Astrocyte (in vitro differentiated cells and primary cell): ENCODE data around the gene ZNF239. TPM values are rescaled to one million over a fixed set of nuclear protein-coding genes. Genes with fewer than 3 reads are reported as not detected.

ENCODE experiments used
- DNase-seq: peaks from one replicate; pipeline ENCODE4 v3.0.0-alpha.2; 2010; ENCODE audit warnings: low read depth
- FAIRE-seq: peaks from 2 replicates; lab custom pipeline; 2011; peaks lifted over from hg19 to GRCh38; lab: Jason Lieb, UNC
- H2AFZ ChIP-seq: 2 replicates; pipeline ENCODE4 v1.6.0; 2012; ENCODE audit warnings: low read depth, low read length, inconsistent platforms
- H3K27ac ChIP-seq: 2 replicates; pipeline ENCODE4 v1.5.1; 2011; ENCODE audit warnings: low read depth, low read length, inconsistent platforms
- H3K27me3 ChIP-seq: 2 replicates; pipeline ENCODE4 v1.6.0; 2011; ENCODE audit warnings: low read length, inconsistent platforms; ENCODE audit not compliant: insufficient read depth
- H3K36me3 ChIP-seq: 2 replicates; pipeline ENCODE4 v1.5.1; 2011; ENCODE audit warnings: low read length, inconsistent platforms; ENCODE audit not compliant: insufficient read depth
- H3K4me1 ChIP-seq: 2 replicates; pipeline ENCODE4 v1.5.1; 2011; ENCODE audit warnings: low read length, inconsistent platforms; ENCODE audit not compliant: insufficient read depth
- H3K4me2 ChIP-seq: 2 replicates; pipeline ENCODE4 v1.6.0; 2012; ENCODE audit warnings: low read length, inconsistent platforms
- H3K4me3 ChIP-seq: 2 replicates; pipeline ENCODE4 v1.5.1; 2011; ENCODE audit warnings: low read depth, mild to moderate bottlenecking, low read length, inconsistent platforms; ENCODE audit not compliant: insufficient read depth
- H3K79me2 ChIP-seq: 2 replicates; pipeline ENCODE4 v1.6.0; 2012; ENCODE audit warnings: mild to moderate bottlenecking, low read length, inconsistent platforms; ENCODE audit not compliant: insufficient read depth
- H3K9ac ChIP-seq: 2 replicates; pipeline ENCODE4 v1.6.0; 2012; ENCODE audit warnings: mild to moderate bottlenecking, low read length, inconsistent platforms
- H3K9me3 ChIP-seq: 2 replicates; pipeline ENCODE4 v1.5.1; 2012; ENCODE audit warnings: low read depth, mild to moderate bottlenecking, low read length, inconsistent platforms; ENCODE audit not compliant: insufficient read depth
- H4K20me1 ChIP-seq: 2 replicates; pipeline ENCODE4 v1.6.0; 2012; ENCODE audit warnings: low read length, inconsistent platforms; ENCODE audit not compliant: insufficient read depth
- H3K27ac Mint-ChIP-seq: one replicate; pipeline ENCODE4 v1.8.0; 2021; ENCODE audit warnings: mild to moderate bottlenecking, mixed read lengths; ENCODE audit not compliant: unreplicated experiment
- H3K27me3 Mint-ChIP-seq: one replicate; pipeline ENCODE4 v1.8.0; 2021; ENCODE audit warnings: low read depth, mixed read lengths; ENCODE audit not compliant: unreplicated experiment
- H3K36me3 Mint-ChIP-seq: one replicate; pipeline ENCODE4 v1.8.0; 2021; ENCODE audit warnings: low read depth, mixed read lengths; ENCODE audit not compliant: unreplicated experiment
- H3K4me1 Mint-ChIP-seq: one replicate; pipeline ENCODE4 v1.8.0; 2021; ENCODE audit warnings: low read depth, mixed read lengths; ENCODE audit not compliant: unreplicated experiment
- H3K4me3 Mint-ChIP-seq: one replicate; pipeline ENCODE4 v1.8.0; 2021; ENCODE audit warnings: mild to moderate bottlenecking, moderate library complexity, mixed read lengths; ENCODE audit not compliant: unreplicated experiment
- H3K9me3 Mint-ChIP-seq: one replicate; pipeline ENCODE4 v1.8.0; 2021; ENCODE audit warnings: mild to moderate bottlenecking, mixed read lengths; ENCODE audit not compliant: unreplicated experiment
- EZH2 ChIP-seq: IDR thresholded peaks from 2 replicates; pipeline ENCODE4 v1.6.1; 2012; ENCODE audit warnings: mild to moderate bottlenecking, low read length, inconsistent platforms; ENCODE audit not compliant: insufficient read depth
- total RNA-seq: library from RNA; stranded (reverse); gene quantifications from 2 replicates; pipeline ENCODE4 v1.2.1, GENCODE V29; 2021
- TF ChIP-seq, protein P1 (sequence below): IDR thresholded peaks from 2 replicates; pipeline ENCODE4 v1.5.1; 2011; ENCODE audit warnings: low read depth, mild to moderate bottlenecking, inconsistent platforms, low read length, moderate library complexity; ENCODE audit not compliant: insufficient read depth

The ZNF239 gene
- total RNA-seq, 1 donor from 2014 or later: 5.7 TPM

DNA sequence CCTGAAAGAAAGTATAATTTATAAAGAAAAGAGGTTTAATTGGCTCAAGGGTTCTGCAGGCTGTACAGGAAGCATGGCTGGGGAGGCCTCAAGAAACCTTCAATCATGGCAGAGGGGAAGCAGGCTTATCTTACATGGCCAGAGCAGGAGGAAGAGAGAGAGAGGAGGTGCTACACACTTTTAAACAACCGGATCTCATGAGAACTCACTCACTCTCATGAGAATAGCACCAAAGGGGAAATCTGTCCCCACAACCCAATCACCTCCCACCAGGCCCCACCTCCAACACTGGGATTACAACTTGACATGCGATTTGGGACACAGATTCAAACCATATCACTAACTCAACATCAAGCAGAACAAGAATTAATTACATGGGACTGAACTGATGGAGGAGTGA lies 24.9 kb upstream of the ZNF239 start:
- H3K4me2 ChIP-seq: no peak overlapping the region
- H3K9me3 ChIP-seq: no peaks in the 10 kb centered on the region
- no peak overlapping the region for H3K27ac ChIP-seq
- H3K36me3 Mint-ChIP-seq: no peaks in the 10 kb centered on the region
- no peak overlapping the region for H3K27ac Mint-ChIP-seq
- no peak for FAIRE-seq
- no peaks in the 10 kb centered on the region for H3K27me3 ChIP-seq
- H4K20me1 ChIP-seq: no peaks in the 10 kb centered on the region
- no peaks in the 10 kb centered on the region for H3K79me2 ChIP-seq
- no peak overlapping the region for H2AFZ ChIP-seq
- TF ChIP-seq EZH2: no peak
- TF ChIP-seq, protein P1, sequence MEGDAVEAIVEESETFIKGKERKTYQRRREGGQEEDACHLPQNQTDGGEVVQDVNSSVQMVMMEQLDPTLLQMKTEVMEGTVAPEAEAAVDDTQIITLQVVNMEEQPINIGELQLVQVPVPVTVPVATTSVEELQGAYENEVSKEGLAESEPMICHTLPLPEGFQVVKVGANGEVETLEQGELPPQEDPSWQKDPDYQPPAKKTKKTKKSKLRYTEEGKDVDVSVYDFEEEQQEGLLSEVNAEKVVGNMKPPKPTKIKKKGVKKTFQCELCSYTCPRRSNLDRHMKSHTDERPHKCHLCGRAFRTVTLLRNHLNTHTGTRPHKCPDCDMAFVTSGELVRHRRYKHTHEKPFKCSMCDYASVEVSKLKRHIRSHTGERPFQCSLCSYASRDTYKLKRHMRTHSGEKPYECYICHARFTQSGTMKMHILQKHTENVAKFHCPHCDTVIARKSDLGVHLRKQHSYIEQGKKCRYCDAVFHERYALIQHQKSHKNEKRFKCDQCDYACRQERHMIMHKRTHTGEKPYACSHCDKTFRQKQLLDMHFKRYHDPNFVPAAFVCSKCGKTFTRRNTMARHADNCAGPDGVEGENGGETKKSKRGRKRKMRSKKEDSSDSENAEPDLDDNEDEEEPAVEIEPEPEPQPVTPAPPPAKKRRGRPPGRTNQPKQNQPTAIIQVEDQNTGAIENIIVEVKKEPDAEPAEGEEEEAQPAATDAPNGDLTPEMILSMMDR: no peak
- H3K4me3 ChIP-seq: no peak overlapping the region
- H3K27me3 Mint-ChIP-seq: peaks cover 19% of the 10 kb centered on the region
- H3K4me1 ChIP-seq: no peaks in the 10 kb centered on the region
- no peak overlapping the region for H3K4me3 Mint-ChIP-seq
- DNase-seq: no peak
- H3K4me1 Mint-ChIP-seq: peaks cover 7% of the 10 kb centered on the region
- H3K9me3 Mint-ChIP-seq: peaks cover 18% of the 10 kb centered on the region
- no peaks in the 10 kb centered on the region for H3K36me3 ChIP-seq
- H3K9ac ChIP-seq: no peak overlapping the region

DNA sequence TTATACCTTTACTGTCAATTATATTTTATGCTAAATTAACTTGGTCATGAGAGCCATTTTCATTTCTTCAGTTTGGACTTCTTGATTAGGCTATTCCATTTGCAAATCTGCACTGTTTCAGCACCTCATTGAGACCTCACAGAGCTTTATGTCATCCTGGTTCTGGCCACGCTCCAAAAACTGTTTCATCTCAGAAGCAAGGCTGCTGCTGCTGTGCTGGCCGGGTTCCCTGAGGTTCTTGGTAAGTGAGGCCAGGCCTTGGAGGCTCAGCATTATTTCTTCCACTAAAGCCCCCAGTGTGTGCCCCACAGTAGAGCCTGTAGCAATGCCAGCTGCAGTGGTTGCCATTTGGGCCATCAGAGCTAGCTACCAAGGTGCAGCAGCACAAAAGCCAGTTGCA lies 24.0 kb upstream of the ZNF239 start:
- H3K9me3 ChIP-seq: no peaks in the 10 kb centered on the region
- H3K4me1 Mint-ChIP-seq: peaks cover 7% of the 10 kb centered on the region
- no peaks in the 10 kb centered on the region for H3K36me3 Mint-ChIP-seq
- H3K4me3 Mint-ChIP-seq: no peak overlapping the region
- H3K9ac ChIP-seq: no peak overlapping the region
- no peaks in the 10 kb centered on the region for H3K4me1 ChIP-seq
- H3K9me3 Mint-ChIP-seq: peaks cover 21% of the 10 kb centered on the region
- H3K36me3 ChIP-seq: no peaks in the 10 kb centered on the region
- no peaks in the 10 kb centered on the region for H3K27me3 ChIP-seq
- H3K27ac Mint-ChIP-seq: no peak overlapping the region
- H3K79me2 ChIP-seq: no peaks in the 10 kb centered on the region
- FAIRE-seq (no peak), DNase-seq (no peak)
- no peak overlapping the region for H3K27ac ChIP-seq
- no peaks in the 10 kb centered on the region for H4K20me1 ChIP-seq
- H3K4me3 ChIP-seq: no peak overlapping the region
- H3K27me3 Mint-ChIP-seq: peaks cover 22% of the 10 kb centered on the region
- TF ChIP-seq, protein P1: no peak
- no peak for TF ChIP-seq EZH2
- no peak overlapping the region for H3K4me2 ChIP-seq
- H2AFZ ChIP-seq: no peak overlapping the region

DNA sequence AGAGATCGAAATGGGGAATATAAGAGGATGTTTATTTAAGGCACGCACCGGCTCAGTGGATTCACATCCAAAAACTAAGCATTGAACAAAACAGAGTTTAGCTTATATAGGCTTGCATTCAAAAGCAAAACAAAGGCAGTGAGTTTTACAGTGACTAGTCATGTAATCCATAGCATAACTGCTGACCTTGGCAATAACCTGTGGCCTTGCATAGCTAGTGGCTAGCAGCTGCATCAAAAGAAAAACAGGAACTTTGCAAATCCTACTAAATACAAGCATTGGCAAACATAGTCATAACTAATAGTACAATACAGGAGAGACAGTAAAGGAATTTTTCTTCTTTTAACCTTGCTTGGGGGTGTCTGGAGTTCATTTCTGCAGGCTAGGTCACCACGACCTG lies 22.1 kb upstream of the ZNF239 start:
- Histone ChIP-seq H3K79me2 (no peaks in the 10 kb centered on the region), H2AFZ (no peak overlapping the region), H3K9ac (no peak overlapping the region), H3K9me3 (no peaks in the 10 kb centered on the region), H4K20me1 (no peaks in the 10 kb centered on the region), H3K27ac (no peak overlapping the region), H3K27me3 (no peaks in the 10 kb centered on the region), H3K36me3 (no peaks in the 10 kb centered on the region), H3K4me2 (no peak overlapping the region), H3K4me3 (no peak overlapping the region), H3K4me1 (no peaks in the 10 kb centered on the region)
- peaks cover 20% of the 10 kb centered on the region for H3K9me3 Mint-ChIP-seq
- FAIRE-seq: no peak
- H3K27ac Mint-ChIP-seq: no peak overlapping the region
- DNase-seq: no peak
- no peak overlapping the region for H3K4me3 Mint-ChIP-seq
- no peak for TF ChIP-seq EZH2
- TF ChIP-seq, protein P1: no peak
- peaks cover 7% of the 10 kb centered on the region for H3K4me1 Mint-ChIP-seq
- H3K27me3 Mint-ChIP-seq: peaks cover 19% of the 10 kb centered on the region
- H3K36me3 Mint-ChIP-seq: no peaks in the 10 kb centered on the region
